Measurements from ENCODE around the gene OTOF.

GRCh38 chr2:26442707-26443106 lies 35.2 kb downstream of the OTOF start:
- TF ChIP-seq CTCF (conservative IDR thresholded peaks at IDR 0.05) (no peak), EZH2 (IDR thresholded peaks at IDR 0.05; ENCODE audit: low read depth) (no peak)

All from PC-9 (cell line).